Mammary microvascular endothelial cell (primary cell): ENCODE results near the gene IL12RB2. TPM values are rescaled to one million over a fixed set of nuclear protein-coding genes. Genes with fewer than 3 reads are reported as not detected.

Source experiments
- total RNA-seq: library from RNA; depleted of rRNA; stranded (reverse); fragments of >200 nt; gene quantifications from 2 replicates; pipeline ENCODE4 v1.2.3, GENCODE V29; 2015

Gene IL12RB2, protein sequence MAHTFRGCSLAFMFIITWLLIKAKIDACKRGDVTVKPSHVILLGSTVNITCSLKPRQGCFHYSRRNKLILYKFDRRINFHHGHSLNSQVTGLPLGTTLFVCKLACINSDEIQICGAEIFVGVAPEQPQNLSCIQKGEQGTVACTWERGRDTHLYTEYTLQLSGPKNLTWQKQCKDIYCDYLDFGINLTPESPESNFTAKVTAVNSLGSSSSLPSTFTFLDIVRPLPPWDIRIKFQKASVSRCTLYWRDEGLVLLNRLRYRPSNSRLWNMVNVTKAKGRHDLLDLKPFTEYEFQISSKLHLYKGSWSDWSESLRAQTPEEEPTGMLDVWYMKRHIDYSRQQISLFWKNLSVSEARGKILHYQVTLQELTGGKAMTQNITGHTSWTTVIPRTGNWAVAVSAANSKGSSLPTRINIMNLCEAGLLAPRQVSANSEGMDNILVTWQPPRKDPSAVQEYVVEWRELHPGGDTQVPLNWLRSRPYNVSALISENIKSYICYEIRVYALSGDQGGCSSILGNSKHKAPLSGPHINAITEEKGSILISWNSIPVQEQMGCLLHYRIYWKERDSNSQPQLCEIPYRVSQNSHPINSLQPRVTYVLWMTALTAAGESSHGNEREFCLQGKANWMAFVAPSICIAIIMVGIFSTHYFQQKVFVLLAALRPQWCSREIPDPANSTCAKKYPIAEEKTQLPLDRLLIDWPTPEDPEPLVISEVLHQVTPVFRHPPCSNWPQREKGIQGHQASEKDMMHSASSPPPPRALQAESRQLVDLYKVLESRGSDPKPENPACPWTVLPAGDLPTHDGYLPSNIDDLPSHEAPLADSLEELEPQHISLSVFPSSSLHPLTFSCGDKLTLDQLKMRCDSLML
- total RNA-seq, result not detected in 2 replicates

DNA sequence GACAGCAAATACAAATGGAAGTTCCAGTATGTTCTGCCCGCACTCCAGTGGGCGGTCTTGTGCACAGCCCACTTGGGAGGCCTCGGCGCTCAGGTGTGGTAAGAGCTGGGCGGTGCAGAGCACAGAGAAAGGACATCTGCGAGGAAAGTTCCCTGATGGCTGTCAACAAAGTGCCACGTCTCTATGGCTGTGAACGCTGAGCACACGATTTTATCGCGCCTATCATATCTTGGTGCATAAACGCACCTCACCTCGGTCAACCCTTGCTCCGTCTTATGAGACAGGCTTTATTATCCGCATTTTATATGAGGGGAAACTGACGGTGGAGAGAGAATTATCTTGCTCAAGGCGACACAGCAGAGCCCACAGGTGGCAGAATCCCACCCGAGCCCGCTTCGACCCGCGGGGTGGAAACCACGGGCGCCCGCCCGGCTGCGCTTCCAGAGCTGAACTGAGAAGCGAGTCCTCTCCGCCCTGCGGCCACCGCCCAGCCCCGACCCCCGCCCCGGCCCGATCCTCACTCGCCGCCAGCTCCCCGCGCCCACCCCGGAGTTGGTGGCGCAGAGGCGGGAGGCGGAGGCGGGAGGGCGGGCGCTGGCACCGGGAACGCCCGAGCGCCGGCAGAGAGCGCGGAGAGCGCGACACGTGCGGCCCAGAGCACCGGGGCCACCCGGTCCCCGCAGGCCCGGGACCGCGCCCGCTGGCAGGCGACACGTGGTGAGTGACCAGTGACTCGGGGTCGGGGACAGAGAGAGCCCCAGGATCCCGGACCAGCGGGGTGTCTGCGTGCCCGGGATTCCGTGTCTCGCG, at the start of gene IL12RB2:
Gene IL12RB2, plus strand, starts transcription at position 623 of the 810 bp plus-strand sequence. CDS start 12,496 bp downstream, outside the sequence.

DNA sequence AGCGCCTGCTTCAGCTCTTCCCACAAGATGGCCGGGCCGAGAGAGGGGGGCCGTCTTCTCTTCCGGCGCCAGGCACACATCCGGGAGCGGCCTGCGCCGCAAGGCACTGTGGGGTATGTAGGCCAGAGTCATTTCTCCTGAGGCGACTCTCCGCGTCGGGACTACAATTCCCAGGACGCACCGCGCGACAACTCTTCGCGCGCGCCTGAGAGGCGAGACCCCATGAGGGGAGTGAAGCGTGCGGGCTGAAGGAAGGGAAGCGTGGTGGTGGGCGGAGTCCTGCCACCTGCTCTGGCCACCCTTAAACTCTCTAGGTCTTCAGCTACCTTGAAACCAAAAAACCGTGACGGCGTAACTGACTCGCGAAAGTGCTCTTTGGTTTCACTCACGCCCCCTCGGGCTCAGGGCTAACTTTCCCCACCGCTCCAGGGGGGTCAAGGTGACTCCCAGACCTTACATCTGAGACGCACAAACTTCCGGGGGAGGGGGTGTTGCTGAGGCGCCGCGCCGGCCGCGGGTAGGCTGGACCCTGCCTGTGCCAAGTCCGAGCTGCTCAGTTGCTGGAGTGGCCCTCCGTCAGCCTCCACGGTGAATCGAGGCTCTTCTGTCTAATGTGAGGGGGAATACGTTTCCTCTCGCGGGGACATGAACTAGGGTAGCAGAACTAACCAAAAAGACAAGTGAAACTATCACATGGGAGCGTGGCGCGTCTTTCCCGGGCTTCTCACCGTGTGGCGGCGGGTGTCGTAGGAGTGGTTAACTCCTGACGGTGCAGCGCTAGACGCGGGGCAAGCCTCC, 122.9 kb downstream of the IL12RB2 start, which contains the start of gene SERBP1:
Gene SERBP1, minus strand, starts transcription at position 45 of the 798 bp plus-strand sequence. CDS start 102 bp downstream, outside the sequence.

Other genes with a start within 250 kb of the IL12RB2 start
- gene C1orf141, start 172.9 kb upstream of the IL12RB2 start, total RNA-seq, result not detected in 2 replicates
- gene IL23R, start 141.4 kb upstream of the IL12RB2 start, total RNA-seq, result not detected in 2 replicates
- gene SERBP1, start 122.5 kb downstream of the IL12RB2 start, total RNA-seq, result 355 and 362 TPM in 2 replicates